Measurements from ENCODE around the gene JARID2.

JARID2 gene

DNA sequence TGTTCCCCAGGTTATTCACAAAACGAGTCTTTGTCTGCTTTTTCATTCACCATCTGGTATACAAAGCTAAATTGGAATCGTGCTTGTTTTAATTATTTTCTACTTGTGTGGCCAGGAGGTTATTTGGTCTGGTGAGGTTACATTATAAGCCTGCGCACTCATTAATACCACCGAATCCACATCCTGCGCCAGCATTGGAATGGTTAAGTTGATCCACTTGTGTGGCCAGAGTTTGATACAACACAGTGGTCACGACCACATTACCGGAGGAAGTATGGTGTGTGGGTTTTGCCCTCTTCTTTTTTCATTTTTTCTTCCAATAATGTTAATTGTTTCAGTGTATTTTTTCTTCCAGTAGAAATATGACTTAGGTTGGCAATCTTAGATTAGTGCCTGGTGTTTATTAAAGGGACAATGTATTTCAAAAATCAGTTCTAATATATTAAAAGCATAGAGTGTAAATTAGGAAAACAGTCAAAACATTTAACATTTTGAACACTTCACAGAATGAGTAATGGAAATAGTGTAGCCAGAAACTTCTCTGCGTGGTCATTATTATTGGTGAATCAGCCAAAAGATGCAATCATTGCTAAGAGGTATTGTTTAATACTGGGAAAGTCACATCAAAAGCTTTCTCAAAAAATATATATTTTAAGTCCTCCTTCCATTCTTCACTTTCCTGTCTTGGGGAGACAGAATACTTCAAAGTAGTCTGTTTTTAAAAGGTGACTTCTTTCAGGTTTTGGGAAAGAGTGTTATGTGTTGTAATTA is 84.5 kb downstream of the JARID2 start:
- in situ Hi-C loops (cut with HindIII; ENCODE audit: low sequenced_read_pairs), result no loop called here

GRCh38 chr6:15331143-15331542 is 85.3 kb downstream of the JARID2 start:
- in situ Hi-C loops (cut with HindIII; ENCODE audit: low sequenced_read_pairs), result no loop called here

- in situ Hi-C loops (cut with HindIII; ENCODE audit: low sequenced_read_pairs), result no loop called here
Measured at GRCh38 chr6:15331629-15332251, 85.9 kb downstream of the JARID2 start.

DNA sequence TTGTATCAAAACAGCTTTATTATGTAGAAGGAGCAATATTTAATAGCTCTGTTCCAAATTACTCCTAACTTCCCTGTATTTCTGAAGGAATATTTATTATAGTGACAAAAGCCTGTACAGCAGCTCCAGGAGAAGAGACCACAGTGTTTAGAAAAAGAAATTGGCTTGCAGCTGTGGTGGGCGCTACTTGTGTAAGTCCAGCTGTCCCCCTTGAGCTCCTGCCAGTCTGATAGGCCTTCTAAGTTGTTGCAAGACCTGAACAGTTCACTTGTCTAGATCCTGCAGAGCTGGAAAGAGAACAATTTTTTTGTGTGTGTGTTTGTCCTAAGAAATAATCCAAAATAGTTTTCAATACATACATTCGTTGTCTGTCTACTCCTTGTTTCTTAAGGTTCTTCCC is 86.6 kb downstream of the JARID2 start:
- in situ Hi-C loops (cut with HindIII; ENCODE audit: low sequenced_read_pairs), result no loop called here

DNA sequence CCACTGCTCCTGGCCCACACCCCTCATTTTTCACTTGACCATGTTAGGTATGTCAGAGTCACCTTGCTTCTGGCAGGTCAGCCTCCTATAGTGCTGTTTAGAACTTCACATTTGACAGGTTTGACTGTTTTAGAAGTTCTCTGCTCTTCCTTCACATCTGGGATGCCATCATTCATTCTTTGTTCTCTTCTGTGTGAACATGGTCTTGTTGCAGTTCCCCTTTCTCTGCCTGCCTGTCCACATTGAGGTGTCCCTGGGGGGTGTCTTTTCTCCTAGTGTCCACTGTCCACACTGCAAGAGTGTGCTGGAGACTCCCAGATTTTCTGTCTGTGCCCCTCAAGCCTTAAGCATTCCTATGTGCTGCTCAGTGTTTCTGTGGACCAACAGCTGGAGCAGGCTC is 89.5 kb downstream of the JARID2 start:
- in situ Hi-C loops (cut with HindIII; ENCODE audit: low sequenced_read_pairs), result no loop called here

- in situ Hi-C loops (cut with HindIII; ENCODE audit: low sequenced_read_pairs), result no loop called here
Measured at GRCh38 chr6:15335916-15336315, 90.0 kb downstream of the JARID2 start.

GRCh38 chr6:15336900-15337560 is 91.2 kb downstream of the JARID2 start:
- in situ Hi-C loops (cut with HindIII; ENCODE audit: low sequenced_read_pairs), result no loop called here

DNA sequence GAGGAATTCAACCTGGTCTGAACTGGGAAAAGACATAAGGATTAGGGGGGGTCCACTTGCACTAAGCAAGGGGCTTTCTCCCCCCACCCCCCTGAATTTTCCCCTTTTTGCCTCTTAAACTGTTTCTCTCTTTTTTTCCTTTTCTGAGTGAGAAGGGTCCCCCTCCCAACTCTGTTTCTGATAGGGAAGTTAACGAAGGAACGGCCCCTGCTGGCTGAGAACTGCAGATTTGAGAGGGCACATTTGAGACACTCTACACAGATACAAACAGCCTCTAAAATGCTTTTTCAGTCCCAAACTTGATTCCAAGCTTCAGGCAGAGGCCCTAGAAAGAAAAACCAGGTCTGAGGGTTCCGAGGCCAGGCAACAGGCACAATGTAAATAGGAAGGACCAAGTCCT is 91.7 kb downstream of the JARID2 start:
- in situ Hi-C loops (cut with HindIII; ENCODE audit: low sequenced_read_pairs), result no loop called here

GRCh38 chr6:15338476-15338875 is 92.6 kb downstream of the JARID2 start:
- in situ Hi-C loops (cut with HindIII; ENCODE audit: low sequenced_read_pairs), result no loop called here

DNA sequence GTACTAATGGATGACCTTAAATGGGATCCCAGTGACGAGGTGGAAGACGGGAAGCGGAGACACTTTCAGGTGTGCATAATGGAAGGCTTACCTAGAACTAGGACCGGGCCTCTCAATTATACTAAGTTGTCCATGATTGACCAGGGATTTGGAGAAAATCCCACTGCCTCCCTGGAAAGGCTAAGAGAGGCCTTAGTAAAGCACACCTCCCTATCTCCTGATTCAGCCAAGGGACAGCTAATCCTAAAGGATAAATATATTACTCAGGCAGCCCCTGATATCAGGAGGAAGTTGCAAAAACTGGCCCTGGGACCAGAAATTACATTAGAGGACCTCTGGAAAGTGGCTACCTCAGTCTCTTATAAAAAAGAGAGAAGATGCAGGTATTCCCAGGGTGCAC is 93.2 kb downstream of the JARID2 start:
- in situ Hi-C loops (cut with HindIII; ENCODE audit: low sequenced_read_pairs), result no loop called here

DNA sequence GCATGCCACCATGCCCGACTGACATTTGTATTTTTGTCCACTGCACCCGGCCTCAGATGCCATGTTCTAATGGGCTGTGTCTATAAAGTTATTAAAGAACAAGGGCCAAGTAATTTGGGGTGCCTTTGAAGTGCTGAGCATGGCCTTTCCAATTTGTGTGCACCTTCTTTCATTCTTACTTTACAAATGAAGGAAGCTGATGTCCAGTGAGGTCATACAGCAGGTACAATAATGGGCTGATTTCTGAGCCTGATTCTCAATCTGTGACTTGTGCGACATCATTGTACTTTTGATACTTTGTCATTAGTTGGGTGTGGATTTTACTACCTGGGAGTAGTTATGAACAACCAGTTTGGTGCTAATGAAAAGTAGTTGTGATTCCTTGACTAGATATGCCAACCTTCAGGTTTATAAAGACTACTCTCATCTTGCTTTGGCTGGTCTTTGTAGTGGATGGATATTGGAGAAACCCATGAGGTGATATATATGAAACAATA is 94.3 kb downstream of the JARID2 start:
- in situ Hi-C loops (cut with HindIII; ENCODE audit: low sequenced_read_pairs), result no loop called here

GRCh38 chr6:15340775-15341174 is 94.9 kb downstream of the JARID2 start:
- in situ Hi-C loops (cut with HindIII; ENCODE audit: low sequenced_read_pairs), result no loop called here

DNA sequence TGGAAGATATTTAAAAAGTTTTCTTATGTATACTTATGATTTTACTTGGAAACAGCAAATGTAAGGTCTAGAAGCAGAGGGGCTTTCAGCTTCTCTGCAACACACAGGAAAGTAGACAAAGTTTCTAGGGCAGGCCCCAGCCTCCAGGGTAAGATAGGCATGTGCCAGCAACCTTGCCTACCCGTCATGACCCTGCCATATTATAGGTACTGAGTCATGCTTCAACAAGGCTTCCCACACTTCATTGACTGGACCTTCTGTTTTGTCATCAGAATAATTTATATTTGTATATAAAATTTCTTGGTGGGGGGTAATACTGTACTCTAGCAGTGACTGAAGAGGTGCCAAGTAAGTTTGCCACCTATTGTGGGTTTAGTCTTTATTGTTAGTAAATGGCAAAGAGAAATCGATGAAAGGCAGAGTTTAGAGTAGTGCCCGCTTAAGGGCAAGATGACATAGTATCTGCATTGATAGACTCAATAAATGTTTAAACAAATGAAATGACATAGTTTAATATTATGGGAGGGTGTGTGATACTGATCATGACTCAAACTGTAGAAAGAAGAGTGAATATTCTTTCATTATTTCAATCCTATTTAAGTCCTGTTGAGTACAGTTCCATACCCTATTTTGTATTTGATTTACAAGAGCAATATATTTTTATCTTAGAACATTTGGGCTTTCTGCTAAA is 95.6 kb downstream of the JARID2 start:
- in situ Hi-C loops (cut with HindIII; ENCODE audit: low sequenced_read_pairs), result no loop called here

DNA sequence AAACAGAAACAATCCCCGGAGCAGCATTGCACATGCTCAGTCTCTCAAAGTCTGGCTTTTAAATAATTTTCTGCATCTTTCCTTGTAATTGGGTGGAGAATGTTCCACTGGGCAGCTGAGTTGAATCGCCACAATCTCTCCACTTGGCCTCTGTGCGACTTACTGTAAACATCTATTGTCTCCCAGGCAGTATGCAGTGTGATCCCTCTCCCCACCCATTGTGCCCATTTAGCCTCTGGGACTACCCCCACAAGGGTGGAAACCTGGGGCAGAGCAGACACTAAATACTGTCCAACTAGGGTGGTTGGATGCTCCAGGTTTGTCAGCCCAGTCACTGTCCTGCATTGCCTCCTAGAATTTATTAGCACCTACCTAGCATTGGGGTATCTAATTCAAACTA is 96.2 kb downstream of the JARID2 start:
- in situ Hi-C loops (cut with HindIII; ENCODE audit: low sequenced_read_pairs), result no loop called here

DNA sequence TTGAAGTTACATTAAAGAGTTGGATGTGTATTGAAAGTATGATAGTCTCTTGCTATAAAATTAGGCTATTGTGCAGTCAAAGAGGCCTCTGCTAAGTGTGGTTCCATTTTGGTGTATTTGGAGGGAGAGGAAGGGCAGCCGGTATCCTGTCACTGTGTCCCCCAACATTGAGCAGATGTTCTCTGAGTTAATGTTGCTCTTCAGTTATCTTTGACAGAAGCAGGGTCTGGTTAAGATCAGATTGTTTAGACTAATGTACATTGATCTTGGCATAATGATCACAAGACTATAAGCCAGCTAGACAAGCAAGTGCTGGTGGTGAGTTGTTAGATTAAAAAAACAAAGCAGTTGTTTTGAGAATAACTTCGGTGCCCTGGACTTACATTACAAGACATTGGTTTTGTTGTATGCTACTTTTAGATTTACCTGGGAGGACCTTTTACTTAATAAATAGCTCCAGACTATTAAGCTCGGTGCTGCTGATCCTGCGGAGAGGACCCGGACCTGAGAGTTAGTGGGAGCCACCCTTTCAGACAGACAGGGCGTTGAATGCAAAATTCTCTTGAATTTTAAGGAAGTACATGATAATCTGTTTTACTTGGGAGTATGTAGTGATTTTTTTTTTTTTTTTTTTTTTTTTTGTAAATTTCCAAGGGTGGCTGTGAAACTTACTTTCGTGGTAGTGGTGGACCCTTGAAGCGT is 97.8 kb downstream of the JARID2 start:
- in situ Hi-C loops (cut with HindIII; ENCODE audit: low sequenced_read_pairs), result no loop called here

GRCh38 chr6:15344192-15344519 is 98.3 kb downstream of the JARID2 start:
- in situ Hi-C loops (cut with HindIII; ENCODE audit: low sequenced_read_pairs), result no loop called here

DNA sequence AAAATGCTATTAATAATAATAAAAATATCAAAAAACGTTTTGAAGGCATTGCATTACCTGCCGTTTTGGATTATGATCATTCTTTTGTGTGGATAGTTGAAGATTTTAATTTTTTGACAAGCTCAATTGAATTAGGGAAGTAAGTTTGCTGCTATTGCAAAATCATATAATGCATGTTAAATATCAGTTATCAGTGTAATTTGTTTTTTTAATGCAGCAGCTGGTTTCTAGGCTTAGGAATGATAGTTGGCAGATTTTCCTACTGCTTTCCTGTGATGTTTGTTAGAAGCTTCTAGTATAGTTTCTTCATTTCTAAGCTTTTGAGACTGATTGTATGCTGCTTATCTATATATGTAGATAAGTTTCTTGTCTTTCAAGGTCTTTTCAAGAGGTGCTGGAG is 99.0 kb downstream of the JARID2 start:
- in situ Hi-C loops (cut with HindIII; ENCODE audit: low sequenced_read_pairs), result no loop called here

- in situ Hi-C loops (cut with HindIII; ENCODE audit: low sequenced_read_pairs), result no loop called here
Measured at GRCh38 chr6:15346315-15346714, 100.4 kb downstream of the JARID2 start.

GRCh38 chr6:15348528-15348927 is 102.7 kb downstream of the JARID2 start:
- in situ Hi-C loops (cut with HindIII; ENCODE audit: low sequenced_read_pairs), result no loop called here

- in situ Hi-C loops (cut with HindIII; ENCODE audit: low sequenced_read_pairs), result no loop called here
Measured at GRCh38 chr6:15349379-15349778, 103.5 kb downstream of the JARID2 start.

All from DLD1 (cell line).